Transverse colon (tissue), 3 donors: ENCODE results near the gene FYB1.

Experiments
- POLR2A ChIP-seq: fragments of 450-650 bp; IDR thresholded peaks from one replicate; pipeline ENCODE4 v1.6.1; 2016; ENCODE audit warnings: antibody characterized with exemption, mild to moderate bottlenecking, moderate library complexity
- TF ChIP-seq, protein P1 (sequence below), 5 experiments: fragments of 200-600 bp in 3 of 5; fragments of 450-650 bp in 2 of 5; sonication (generic) in 3 of 5; IDR thresholded peaks; 1 replicate in 2 of 5; 2 replicates in 3 of 5; pipeline ENCODE4 v1.5.1; 2016 to 2017; ENCODE audit warnings: antibody characterized with exemption in 5 of 5, inconsistent platforms in 3 of 5, mild to moderate bottlenecking in 2 of 5, moderate library complexity in 1 of 5

DNA sequence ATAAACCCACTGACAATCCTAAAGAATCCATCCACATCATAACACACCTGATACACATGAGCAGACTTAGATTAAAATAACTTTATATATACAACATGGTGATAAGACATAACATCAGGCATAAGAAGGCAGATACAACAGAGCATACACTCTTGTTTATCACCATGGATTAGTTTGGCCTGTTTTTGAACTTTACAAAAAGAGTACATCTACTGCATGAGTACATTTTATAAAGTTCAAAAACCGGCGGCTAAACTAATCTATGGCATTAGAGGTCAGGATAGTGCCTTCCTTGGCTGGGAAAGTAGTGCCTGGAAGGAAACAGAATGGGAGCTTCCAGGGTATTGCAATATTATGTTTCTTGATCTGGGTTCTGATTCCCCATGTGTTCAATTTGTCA is 160.3 kb downstream of the FYB1 start:
- TF ChIP-seq, protein P1, sequence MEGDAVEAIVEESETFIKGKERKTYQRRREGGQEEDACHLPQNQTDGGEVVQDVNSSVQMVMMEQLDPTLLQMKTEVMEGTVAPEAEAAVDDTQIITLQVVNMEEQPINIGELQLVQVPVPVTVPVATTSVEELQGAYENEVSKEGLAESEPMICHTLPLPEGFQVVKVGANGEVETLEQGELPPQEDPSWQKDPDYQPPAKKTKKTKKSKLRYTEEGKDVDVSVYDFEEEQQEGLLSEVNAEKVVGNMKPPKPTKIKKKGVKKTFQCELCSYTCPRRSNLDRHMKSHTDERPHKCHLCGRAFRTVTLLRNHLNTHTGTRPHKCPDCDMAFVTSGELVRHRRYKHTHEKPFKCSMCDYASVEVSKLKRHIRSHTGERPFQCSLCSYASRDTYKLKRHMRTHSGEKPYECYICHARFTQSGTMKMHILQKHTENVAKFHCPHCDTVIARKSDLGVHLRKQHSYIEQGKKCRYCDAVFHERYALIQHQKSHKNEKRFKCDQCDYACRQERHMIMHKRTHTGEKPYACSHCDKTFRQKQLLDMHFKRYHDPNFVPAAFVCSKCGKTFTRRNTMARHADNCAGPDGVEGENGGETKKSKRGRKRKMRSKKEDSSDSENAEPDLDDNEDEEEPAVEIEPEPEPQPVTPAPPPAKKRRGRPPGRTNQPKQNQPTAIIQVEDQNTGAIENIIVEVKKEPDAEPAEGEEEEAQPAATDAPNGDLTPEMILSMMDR (IDR thresholded peaks at IDR 0.05): no peak
- no peak for TF ChIP-seq POLR2A
